H1 (cell line): ENCODE measurements around the gene ATAD3A. TPM values are rescaled to one million over a fixed set of nuclear protein-coding genes. Genes with fewer than 3 reads are reported as not detected.

Experiments used
- polyA plus RNA-seq, 7 experiments: library from polyadenylated mRNA; depleted of rRNA in 3 of 7; stranded (reverse) in 5 of 7; unstranded in 2 of 7; fragments of >200 nt in 5 of 7; fragments of 200-250 nt in 2 of 7; gene quantifications; 1 replicate in 5 of 7; 2 replicates in 1 of 7; 4 replicates in 1 of 7; pipeline versions ENCODE4 v1.2.1 to v1.2.3, GENCODE V29; 2011 to 2013; ENCODE audit warnings: missing spikeins in 2 of 7, mixed read lengths in 2 of 7
- total RNA-seq: library from RNA; stranded (reverse); fragmentation: NEBNext Ultra II Directional; extraction: Animal tissue kit (Norgen Biotek cat#: 25700); gene quantifications from 2 replicates; pipeline ENCODE4 v1.2.1, GENCODE V29; 2021

Gene ATAD3A
- total and polyA plus RNA-seq, 2 of the 8 experiments (the other 6 are each of a cell fraction or from before 2014, with no cell fraction given) = 28.3 to 64.7 TPM

Other genes with a start within 250 kb of the ATAD3A start
- 67.2 and 67.9 TPM in 2 replicates for gene UBE2J2, start 238.3 kb upstream of the ATAD3A start, total RNA-seq
- 33.6 and 47.3 TPM in 2 replicates for gene UBE2J2, start 238.3 kb upstream of the ATAD3A start, polyA plus RNA-seq (2011; rRNA removed)
- gene SCNN1D, start 231.7 kb upstream of the ATAD3A start, total RNA-seq = 0.90 and 1.2 TPM in 2 replicates
- gene SCNN1D, start 231.7 kb upstream of the ATAD3A start, polyA plus RNA-seq (2011; rRNA removed) = 2.5 and 4.1 TPM in 2 replicates
- gene ACAP3, start 204.2 kb upstream of the ATAD3A start, total RNA-seq = 26.5 and 28.3 TPM in 2 replicates
- gene ACAP3, start 204.2 kb upstream of the ATAD3A start, polyA plus RNA-seq (2011; rRNA removed) = 14.8 and 30.0 TPM in 2 replicates
- gene PUSL1, start 203.6 kb upstream of the ATAD3A start, total RNA-seq = 38.8 and 40.1 TPM in 2 replicates
- gene PUSL1, start 203.6 kb upstream of the ATAD3A start, polyA plus RNA-seq (2011; rRNA removed) = 87.4 and 108 TPM in 2 replicates
- gene INTS11, start 187.5 kb upstream of the ATAD3A start, total RNA-seq = 113 and 116 TPM in 2 replicates
- gene INTS11, start 187.5 kb upstream of the ATAD3A start, polyA plus RNA-seq (2011; rRNA removed) = 243 and 324 TPM in 2 replicates
- 10.6 and 13.3 TPM in 2 replicates for gene CPTP, start 187.4 kb upstream of the ATAD3A start, total RNA-seq
- 8.1 and 13.4 TPM in 2 replicates for gene CPTP, start 187.4 kb upstream of the ATAD3A start, polyA plus RNA-seq (2011; rRNA removed)
- 0.11 and 0.19 TPM in 2 replicates for gene TAS1R3, start 180.9 kb upstream of the ATAD3A start, total RNA-seq
- 0.03 and 0.16 TPM in 2 replicates for gene TAS1R3, start 180.9 kb upstream of the ATAD3A start, polyA plus RNA-seq (2011; rRNA removed)
- 56.0 and 58.9 TPM in 2 replicates for gene DVL1, start 162.7 kb upstream of the ATAD3A start, total RNA-seq
- 39.4 and 59.8 TPM in 2 replicates for gene DVL1, start 162.7 kb upstream of the ATAD3A start, polyA plus RNA-seq (2011; rRNA removed)
- 10.0 and 10.5 TPM in 2 replicates for gene MXRA8, start 153.6 kb upstream of the ATAD3A start, total RNA-seq
- 17.2 and 35.4 TPM in 2 replicates for gene MXRA8, start 153.6 kb upstream of the ATAD3A start, polyA plus RNA-seq (2011; rRNA removed)
- 194 TPM in 2 replicates for gene AURKAIP1, start 137.0 kb upstream of the ATAD3A start, total RNA-seq
- gene AURKAIP1, start 137.0 kb upstream of the ATAD3A start, polyA plus RNA-seq (2011; rRNA removed) = 87.8 and 138 TPM in 2 replicates
- 120 TPM in 2 replicates for gene CCNL2, start 112.8 kb upstream of the ATAD3A start, total RNA-seq
- 79.8 and 121 TPM in 2 replicates for gene CCNL2, start 112.8 kb upstream of the ATAD3A start, polyA plus RNA-seq (2011; rRNA removed)
- 126 and 130 TPM in 2 replicates for gene MRPL20, start 104.9 kb upstream of the ATAD3A start, total RNA-seq
- gene MRPL20, start 104.9 kb upstream of the ATAD3A start, polyA plus RNA-seq (2011; rRNA removed) = 138 and 151 TPM in 2 replicates
- 1.8 and 2.2 TPM in 2 replicates for gene ANKRD65, start 90.9 kb upstream of the ATAD3A start, total RNA-seq
- gene ANKRD65, start 90.9 kb upstream of the ATAD3A start, polyA plus RNA-seq (2011; rRNA removed) = 1.7 and 2.0 TPM in 2 replicates
- gene VWA1, start 76.5 kb upstream of the ATAD3A start, total RNA-seq = 36.6 and 42.0 TPM in 2 replicates
- 16.0 and 19.5 TPM in 2 replicates for gene VWA1, start 76.5 kb upstream of the ATAD3A start, polyA plus RNA-seq (2011; rRNA removed)
- gene ATAD3C, start 62.5 kb upstream of the ATAD3A start, total RNA-seq = 1.3 and 2.0 TPM in 2 replicates
- 2.7 and 2.8 TPM in 2 replicates for gene ATAD3C, start 62.5 kb upstream of the ATAD3A start, polyA plus RNA-seq (2011; rRNA removed)
- gene ATAD3B, start 40.4 kb upstream of the ATAD3A start, total RNA-seq = 63.0 and 64.4 TPM in 2 replicates
- gene ATAD3B, start 40.4 kb upstream of the ATAD3A start, polyA plus RNA-seq (2011; rRNA removed) = 31.3 and 43.9 TPM in 2 replicates
- gene TMEM240, start 28.5 kb downstream of the ATAD3A start, total RNA-seq = 3.6 and 6.6 TPM in 2 replicates
- 5.7 and 7.6 TPM in 2 replicates for gene TMEM240, start 28.5 kb downstream of the ATAD3A start, polyA plus RNA-seq (2011; rRNA removed)
- 165 and 170 TPM in 2 replicates for gene SSU72, start 62.7 kb downstream of the ATAD3A start, total RNA-seq
- 110 and 116 TPM in 2 replicates for gene SSU72, start 62.7 kb downstream of the ATAD3A start, polyA plus RNA-seq (2011; rRNA removed)
- gene FNDC10, start 88.0 kb downstream of the ATAD3A start, total RNA-seq = 18.3 and 19.0 TPM in 2 replicates
- gene FNDC10, start 88.0 kb downstream of the ATAD3A start, polyA plus RNA-seq (2011; rRNA removed) = 21.8 and 40.0 TPM in 2 replicates
- gene MIB2, start 103.3 kb downstream of the ATAD3A start, total RNA-seq = 56.5 and 60.0 TPM in 2 replicates
- 32.5 and 71.1 TPM in 2 replicates for gene MIB2, start 103.3 kb downstream of the ATAD3A start, polyA plus RNA-seq (2011; rRNA removed)
- gene MMP23B, start 120.0 kb downstream of the ATAD3A start, total RNA-seq = 14.6 and 19.1 TPM in 2 replicates
- 9.2 and 20.8 TPM in 2 replicates for gene MMP23B, start 120.0 kb downstream of the ATAD3A start, polyA plus RNA-seq (2011; rRNA removed)
- gene CDK11B, start 146.8 kb downstream of the ATAD3A start, total RNA-seq = 31.3 and 31.9 TPM in 2 replicates
- gene CDK11B, start 146.8 kb downstream of the ATAD3A start, polyA plus RNA-seq (2011; rRNA removed) = 11.1 and 21.8 TPM in 2 replicates
- 46.3 and 46.7 TPM in 2 replicates for gene SLC35E2B, start 180.6 kb downstream of the ATAD3A start, total RNA-seq
- 25.9 and 40.7 TPM in 2 replicates for gene SLC35E2B, start 180.6 kb downstream of the ATAD3A start, polyA plus RNA-seq (2011; rRNA removed)
- gene CDK11A, start 212.2 kb downstream of the ATAD3A start, total RNA-seq = 45.6 and 45.7 TPM in 2 replicates
- 15.0 and 38.8 TPM in 2 replicates for gene CDK11A, start 212.2 kb downstream of the ATAD3A start, polyA plus RNA-seq (2011; rRNA removed)